HG02642 (cell line): Measurements from ENCODE around the gene PDE3B.

Experiments used
- ATAC-seq: cut with Tn5 transposase; IDR thresholded peaks from one replicate; pipeline ENCODE4 v1.9.1; 2021; ENCODE audit warnings: mild to moderate bottlenecking; ENCODE audit not compliant: unreplicated experiment, poor library complexity

PDE3B gene

GRCh38 chr11:14906578-14906977, 263.0 kb downstream of the PDE3B start:
- ATAC-seq = no peak

GRCh38 chr11:14906993-14907392, 263.4 kb downstream of the PDE3B start:
- no peak for ATAC-seq

DNA sequence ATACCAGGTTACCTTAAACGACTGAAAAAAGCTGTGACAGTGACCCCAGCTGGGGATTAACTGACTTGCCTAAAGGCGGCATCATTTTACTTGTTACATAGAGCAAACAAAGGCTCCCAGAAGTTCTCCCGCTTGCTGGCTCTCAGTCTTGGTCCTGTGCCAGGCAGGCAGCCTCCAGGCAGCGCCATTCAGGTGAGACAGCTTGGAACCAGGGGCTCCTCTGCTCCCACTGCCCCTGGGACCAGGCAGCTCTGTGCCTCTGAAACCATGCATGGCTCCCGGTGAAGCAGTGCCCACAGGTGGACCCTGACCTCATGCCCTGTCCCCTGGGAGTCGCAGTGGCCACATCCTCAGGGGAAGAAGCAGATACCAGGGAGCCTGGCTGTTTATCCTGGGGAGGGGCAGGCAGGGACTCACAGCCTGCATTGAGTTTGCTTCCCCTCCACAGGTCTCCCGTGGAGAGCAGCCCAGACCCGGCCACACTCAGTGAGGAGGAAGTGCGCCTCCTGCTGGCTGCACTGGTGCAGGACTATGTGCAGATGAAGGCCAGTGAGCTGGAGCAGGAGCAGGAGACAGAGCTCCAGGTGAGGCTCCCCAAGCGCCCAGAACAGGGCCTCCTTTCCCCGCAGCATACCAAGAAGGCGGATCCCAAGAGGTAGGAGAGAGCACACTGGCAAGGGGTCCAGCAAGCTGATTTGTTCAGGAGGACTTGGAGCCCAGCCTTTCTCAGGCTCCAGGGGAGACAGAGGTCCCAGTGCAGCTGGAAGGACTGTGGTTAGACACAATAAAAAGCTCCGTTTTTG, 264.0 kb downstream of the PDE3B start:
- peak; percentile 62 for ATAC-seq

GRCh38 chr11:14908214-14908880, 264.7 kb downstream of the PDE3B start:
- peak; percentile 26 for ATAC-seq

- ATAC-seq = no peak
Observed at GRCh38 chr11:14914536-14914935, 270.9 kb downstream of the PDE3B start.

GRCh38 chr11:14916403-14916802, 272.8 kb downstream of the PDE3B start:
- no peak for ATAC-seq
